Caki2 (cell line): ENCODE results near the gene CRPPA. TPM values are rescaled to one million over a fixed set of nuclear protein-coding genes. Genes with fewer than 3 reads are reported as not detected.
"Not testable (repeated sequence)": the region's sequence is repeated elsewhere in the genome, so short reads cannot be mapped to it uniquely, and the experiment has no call there.

ENCODE experiments used
- DNase-seq: peaks from one replicate; pipeline ENCODE4 v3.0.0-alpha.2; 2015; ENCODE audit warnings: low read depth
- in situ Hi-C: cut with HindIII; loops from 2 replicates; pipeline ENCODE4 v1.10.0; 2016; ENCODE audit warnings: low sequenced_read_pairs, low pct_unique_long_range_greater_than_20kb, mixed read lengths
- total RNA-seq: library from RNA; depleted of rRNA; stranded (reverse); fragments of >200 nt; shearing (Covaris generic); gene quantifications from 2 replicates; pipeline ENCODE4 v1.2.3, GENCODE V29; 2014; ENCODE audit warnings: low replicate concordance; rRNA removed

The CRPPA gene
- 1.2 and 2.0 TPM in 2 replicates for total RNA-seq

DNA sequence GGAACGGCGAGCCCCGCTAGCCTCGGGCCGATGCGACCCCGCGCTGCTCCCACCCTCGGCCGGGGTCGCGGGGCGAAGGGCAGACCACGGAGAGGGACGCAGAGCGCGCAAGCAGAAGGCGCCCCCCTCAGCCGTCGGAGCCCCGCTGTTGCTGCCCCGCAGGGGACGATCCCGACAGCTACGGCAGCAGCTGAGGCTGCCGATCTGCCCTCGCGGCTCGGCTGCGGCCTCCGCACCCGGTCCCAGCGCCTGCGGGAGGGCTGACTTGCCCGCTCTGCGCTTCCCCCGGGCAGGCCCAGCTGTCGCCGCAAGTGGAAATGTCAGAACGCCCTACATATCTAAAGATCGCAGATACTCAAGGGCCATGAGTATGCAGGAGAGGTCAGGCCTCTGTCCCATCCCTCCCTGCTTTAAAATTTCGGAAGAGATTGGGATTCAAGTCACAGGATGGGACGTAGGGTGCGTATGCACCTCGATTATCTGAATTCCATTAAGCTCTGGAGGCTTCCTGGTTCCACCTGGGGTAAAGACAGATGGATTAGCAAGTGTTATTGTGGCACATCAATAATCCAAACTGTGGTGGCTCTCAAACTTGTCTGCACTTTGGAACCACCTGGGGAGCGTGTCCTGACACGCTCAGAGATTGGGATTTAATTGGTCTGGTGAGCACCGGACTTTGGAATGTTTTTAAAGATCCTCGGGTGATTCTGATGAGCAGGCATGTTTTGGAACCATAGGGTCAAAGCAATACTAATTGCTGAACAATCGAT, at the start of gene CRPPA:
Gene CRPPA, minus strand, starts transcription at position 206 of the 770 bp plus-strand sequence. CDS start 216 bp downstream, outside the sequence.
- in situ Hi-C loops, result no loop called here
- peak; percentile 70 for DNase-seq

DNA sequence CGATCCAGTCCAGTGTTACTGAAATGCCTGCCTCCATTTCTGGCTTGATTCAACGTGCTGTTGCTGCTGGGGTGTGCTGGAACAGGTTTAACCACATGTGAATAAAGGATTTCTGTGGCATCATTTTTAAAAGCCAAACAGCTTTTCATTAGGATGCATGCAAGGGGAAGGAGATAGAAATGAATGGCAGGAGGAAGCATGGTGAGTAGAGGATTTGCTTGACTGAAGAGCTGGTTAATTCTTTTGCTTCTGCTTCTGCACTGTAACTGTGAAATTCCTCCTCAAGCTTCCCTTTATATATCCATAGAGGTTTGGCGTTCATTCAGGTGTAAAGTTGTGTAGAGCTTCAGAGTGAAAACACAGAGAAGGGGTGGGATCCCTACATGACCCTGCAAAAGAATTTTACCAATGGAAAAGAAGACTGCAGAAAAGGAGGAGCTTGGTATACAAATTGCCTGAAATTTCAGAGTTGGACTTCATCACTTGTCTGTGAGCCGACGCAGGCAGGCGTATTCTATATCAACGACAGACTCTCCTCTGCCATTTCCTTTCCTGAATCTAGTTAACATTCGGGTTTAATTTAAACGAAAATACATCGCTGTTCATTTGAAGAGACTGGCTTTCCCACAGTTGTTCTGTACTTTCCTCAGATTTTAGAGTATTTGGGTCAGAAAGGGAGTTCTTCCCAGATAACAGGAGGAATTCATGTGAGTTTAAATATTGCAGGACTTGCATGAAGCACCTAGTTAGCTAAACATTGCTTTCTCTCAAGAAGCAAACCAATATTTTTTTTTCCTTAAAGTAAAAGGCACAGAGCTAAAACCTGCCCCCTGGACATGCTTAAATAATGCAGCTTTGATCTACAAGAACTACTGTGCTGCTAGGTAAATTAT, 44.4 kb upstream of the CRPPA start, which contains the start of gene SOSTDC1:
Gene SOSTDC1, minus strand, starts transcription at position 270 of the 893 bp plus-strand sequence. Its CDS starts 70 bp downstream, at position 200.
- peak; percentile 41 for DNase-seq
- in situ Hi-C loops, result no loop called here

DNA sequence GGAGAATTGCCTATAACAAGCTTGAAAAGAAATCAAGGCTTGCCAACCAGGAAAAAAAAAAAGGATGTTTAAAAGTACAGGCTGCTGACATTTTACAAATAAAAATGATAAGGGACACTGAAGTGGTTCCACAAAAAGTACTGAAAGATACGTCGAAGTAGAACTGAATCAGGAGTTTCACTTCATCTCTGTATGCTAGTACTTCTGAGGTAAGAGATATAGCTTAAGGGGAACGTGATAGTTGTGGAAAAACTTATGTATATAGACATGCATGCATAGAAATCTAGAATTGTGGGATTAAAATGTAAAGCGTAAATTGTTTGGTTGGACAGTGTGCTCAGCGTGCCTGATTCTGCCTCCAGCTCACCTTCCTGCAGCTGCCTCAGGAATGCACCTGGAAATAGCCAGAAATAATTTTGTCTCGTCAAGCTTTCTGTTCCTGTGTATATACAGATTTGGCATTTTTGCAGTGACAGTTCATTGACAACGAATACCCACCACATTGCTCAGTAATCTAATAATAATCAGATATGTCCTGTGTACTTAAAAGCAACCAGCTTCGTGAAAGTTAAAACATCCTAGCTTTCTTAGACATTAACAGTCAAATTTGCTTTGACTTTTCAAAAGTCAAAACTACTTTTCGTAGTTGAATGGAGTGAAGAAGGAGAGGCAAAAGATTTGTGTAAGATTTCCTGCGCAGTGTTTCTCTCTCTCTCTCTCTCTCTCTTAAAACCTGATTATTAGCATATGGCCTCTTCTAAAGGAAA, 42.8 kb upstream of the CRPPA start:
- no peak for DNase-seq
- in situ Hi-C loops, result no loop called here

DNA sequence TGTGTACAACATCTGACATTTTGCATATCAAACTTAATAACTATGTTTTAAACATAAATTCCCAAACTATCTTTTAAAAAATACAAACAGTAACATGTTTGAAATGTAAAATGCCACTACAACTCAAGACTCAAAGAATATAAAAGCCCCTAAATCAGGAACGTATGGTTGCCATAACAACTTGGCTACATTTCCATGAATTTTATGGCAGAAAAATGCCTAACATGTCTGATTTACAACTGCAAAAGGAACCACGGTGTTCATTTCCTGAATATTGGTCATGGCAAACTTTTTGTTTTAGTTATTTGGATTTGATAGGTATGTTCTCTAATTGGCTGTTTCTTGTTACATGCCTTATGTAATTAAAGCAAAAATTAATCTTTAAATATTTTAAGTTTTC, 42.2 kb upstream of the CRPPA start:
- in situ Hi-C loops, result no loop called here
- DNase-seq, result no peak

DNA sequence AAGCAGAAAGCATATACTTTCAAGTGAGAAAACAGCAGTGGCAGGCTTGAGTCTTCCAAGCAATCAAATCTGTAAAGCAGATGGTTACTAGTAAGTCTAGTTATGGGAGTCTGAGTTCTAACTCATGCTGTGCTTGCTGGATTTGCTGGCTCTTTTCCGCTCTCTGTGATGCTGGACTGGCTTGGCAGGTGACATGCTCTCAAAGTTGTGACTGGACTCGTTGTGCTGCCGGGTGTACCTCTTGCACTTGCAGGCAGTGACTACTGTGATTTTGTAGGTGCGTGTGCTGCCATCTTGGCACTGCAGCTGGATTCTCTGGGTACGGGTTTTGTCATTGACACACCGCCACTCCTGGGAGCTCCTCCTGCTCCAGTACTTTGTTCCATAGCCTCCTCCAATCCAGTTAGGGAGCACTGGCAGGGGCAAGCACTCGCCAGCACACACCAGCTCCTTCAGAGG, 41.1 kb upstream of the CRPPA start:
- in situ Hi-C loops, result no loop called here
- no peak for DNase-seq

DNA sequence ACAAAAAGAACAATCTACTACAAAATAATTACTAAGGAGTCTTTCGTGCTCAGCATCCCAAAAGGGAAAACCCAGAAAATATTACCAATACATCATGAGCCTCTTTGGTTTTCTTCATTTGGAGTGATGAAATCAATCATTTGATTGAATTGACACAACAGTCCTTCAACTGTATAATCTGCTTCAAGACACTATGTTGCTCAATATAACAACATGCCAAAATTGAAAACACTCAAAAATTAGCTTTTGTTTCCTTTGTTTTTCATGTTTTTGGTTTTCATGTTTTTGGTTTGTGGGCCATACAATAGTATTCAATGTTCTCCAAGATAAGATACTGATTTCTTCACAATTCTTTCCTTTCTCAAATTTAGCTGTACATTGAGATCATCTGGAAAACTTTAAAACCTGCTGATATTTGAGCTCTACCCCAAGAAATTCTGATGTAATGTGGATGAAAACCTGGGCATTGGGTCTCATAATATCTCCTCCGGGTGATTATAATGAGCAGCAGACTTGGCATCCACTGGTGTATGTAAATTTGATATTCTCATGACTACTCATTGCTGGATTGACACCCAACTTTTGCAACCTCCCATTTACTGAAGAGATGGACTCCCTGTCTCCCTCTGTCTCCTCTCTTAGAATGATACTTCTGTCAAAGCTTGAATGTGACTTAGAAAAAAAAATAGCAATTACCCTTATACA, 39.6 kb upstream of the CRPPA start:
- no peak for DNase-seq
- in situ Hi-C loops, result no loop called here

DNA sequence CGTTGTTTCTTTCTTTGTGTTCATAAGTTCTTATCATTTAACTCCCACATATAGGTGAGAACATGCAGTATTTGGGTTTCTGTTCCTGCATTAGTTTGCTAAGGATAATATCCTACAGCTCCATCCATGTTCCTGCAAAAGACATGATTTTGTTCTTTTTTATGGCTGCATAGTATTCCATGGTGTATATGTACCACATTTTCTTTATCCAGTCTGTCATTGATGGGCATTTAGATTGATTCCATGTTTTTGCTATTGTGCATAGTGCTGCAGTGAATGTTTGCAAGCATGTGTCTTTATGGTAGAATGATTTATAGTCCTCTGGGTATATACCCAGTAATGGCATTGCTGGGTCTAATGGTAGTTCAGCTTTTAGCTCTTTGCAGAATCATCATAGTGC, 35.0 kb upstream of the CRPPA start:
- in situ Hi-C loops, DNase-seq: not testable (repeated sequence)

DNA sequence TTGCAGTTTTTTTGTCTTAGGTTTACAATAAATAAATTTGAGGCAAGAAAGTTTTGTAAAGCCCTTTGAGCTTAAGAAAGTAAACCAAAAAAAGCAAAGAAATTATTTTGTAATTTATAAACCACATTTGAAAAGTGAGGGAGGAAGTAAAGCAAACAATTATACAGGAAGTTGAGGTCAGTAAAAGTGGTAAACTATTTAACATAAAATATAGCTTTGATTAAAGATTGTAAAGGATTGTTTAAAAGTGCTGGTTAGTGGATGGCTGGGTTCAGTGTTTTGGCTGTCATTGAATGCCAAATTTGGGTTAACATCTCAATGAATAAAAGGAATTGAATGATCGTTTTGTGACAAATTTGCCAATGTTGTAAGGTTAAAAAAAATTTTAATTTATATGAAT, 34.3 kb upstream of the CRPPA start:
- in situ Hi-C loops, result no loop called here
- DNase-seq, result no peak

DNA sequence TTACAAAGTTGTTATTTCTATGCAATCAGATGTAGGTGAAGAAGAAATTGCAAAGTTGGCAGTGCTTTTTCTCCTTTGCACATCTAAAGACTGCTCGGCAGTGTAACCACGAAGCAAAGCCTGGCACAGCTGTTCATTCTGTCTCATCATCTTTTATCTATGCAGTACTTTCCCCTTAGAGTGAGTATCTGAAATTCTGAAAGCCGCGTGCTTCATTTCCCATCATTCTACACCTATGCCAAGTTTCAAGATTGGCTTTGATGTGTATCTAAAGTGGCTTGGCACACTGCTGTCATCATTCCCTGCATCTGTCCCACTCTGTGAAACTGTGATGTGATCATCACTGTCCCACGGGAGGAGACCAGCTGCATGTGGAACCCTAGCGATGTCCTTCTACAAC, 29.0 kb upstream of the CRPPA start:
- in situ Hi-C loops, result no loop called here
- DNase-seq, result no peak

DNA sequence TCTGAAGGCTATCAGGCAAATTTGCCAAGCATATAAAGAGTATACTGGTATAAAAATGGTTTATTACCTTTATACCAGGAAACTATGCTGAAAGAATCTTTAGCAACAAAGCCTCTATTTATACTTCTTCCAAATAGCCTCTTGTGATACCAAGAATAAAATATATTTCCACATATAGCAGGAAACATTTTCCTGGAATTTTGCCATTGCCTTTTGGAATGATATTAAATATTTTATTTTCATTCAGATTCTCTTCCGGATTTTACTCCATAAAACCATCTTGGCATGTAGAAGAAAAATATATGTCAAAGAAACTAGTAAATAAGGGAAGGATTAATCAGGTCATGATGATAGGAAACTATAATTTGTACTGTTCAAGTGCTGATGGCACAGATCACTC, 26.5 kb upstream of the CRPPA start:
- in situ Hi-C loops, result no loop called here
- no peak for DNase-seq

DNA sequence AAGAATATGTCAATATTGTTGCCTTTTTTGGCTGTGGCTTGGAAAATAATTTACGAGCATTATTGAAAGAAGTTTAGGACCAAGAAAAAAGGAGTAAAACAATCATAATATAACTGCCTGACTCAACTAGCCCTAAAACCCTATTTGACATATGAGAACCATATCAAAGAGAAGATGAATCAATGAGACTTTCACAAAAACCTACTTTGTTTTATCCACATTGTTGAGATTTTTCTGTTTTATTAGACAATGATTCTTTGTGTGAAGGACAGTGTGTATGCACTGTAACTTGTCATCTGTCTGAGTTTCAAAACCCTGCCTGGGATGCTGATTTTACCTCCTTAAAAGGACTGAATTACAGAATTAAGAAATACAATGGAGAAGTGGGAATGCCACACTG, 25.2 kb upstream of the CRPPA start:
- in situ Hi-C loops, result no loop called here
- no peak for DNase-seq

DNA sequence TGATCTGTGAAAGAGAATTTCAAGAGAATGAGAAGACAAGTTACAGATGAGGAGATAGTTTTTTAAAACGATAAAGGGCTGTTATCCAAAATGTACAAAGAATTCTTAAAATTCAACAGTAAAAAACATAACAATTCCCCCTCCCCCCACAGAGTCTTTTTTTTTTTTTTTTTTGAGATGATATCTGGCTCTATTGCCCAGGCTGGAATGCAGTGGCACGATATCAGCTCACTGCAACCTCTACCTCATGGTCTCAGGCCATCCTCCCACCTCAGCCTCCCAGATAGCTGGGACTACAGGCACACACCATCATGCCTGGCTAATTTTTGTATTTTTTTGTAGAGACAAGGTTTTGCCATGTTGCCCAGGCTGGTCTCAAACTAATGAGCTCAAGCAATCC, 22.5 kb upstream of the CRPPA start:
- in situ Hi-C loops, DNase-seq: not testable (repeated sequence)

DNA sequence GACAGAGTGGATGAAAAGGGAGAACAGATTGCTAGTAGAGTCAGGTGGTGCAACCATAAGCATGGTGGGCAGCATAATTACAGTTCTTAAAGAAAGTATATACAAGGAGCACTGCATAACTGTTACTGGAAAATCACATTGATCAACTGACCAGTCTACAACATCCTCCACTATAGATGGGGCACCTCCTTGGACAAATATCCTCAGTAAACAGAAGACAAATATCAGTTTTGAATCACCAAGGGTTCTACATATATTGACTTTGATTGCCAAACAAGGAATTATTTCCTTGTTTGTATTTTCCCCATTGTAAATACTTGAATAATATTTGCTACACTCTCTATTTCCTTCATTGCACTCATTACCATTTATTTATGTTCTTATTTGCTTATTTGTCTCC, 17.6 kb upstream of the CRPPA start:
- in situ Hi-C loops, result no loop called here
- DNase-seq, result no peak

DNA sequence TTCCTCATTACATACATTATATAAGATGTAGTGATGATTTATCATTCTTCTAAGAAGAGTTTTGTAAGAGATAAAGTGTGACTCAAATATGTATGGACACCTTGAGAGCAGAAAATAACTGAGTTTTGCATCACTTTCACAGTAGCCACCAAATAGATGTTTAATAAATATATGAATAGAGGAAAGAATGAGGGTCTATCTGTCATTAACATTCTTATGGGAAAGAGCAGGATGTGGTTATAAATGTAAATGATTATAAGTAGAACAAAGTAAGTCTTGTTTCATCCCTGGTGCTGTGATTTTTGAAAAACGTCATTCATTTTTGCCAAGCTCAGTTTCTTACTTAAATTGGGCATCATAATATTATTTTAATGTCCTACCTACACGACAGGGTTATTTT, 15.0 kb upstream of the CRPPA start:
- DNase-seq, result no peak
- in situ Hi-C loops, result no loop called here

DNA sequence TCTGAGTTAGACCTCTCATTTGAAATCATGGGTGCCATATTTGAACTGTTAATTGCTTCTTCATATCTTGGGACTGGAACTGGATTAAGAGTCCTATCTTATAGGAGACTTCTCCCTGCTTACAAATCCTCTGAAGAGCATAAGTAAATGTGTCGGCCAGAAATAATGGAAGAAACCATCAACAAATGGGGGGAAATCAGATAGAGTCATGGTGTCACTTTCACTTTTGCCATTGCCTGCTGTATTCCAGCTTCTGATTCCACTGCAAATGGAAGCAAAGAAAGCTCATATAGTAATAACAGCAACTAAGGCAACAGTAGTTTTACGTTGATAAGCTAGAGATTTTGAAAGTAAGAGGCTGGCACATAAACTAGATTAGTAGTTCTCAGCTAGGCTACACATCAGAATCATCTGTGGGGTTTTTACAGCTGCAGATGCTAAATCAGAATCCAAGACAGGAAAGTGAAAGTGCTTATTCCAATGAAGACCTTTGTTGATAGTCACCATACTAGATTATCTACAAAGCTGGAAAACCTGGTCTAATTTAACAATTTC, 12.3 kb upstream of the CRPPA start:
- in situ Hi-C loops, result no loop called here
- DNase-seq, result no peak

DNA sequence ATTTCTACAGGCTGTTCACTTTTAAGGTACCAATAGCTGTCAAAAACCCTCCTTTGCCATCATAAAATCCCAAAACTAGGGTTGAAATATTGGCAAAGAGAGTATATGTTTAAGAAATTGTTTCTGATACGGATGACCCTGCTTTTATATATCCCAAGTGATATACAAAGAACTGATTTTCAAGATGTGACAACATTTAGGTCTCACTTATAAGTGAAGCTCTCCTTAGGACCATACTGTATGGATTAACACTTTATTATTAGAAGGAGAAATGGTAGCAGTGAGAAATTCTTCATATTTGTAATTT, 11.0 kb upstream of the CRPPA start:
- no peak for DNase-seq
- in situ Hi-C loops, result no loop called here

DNA sequence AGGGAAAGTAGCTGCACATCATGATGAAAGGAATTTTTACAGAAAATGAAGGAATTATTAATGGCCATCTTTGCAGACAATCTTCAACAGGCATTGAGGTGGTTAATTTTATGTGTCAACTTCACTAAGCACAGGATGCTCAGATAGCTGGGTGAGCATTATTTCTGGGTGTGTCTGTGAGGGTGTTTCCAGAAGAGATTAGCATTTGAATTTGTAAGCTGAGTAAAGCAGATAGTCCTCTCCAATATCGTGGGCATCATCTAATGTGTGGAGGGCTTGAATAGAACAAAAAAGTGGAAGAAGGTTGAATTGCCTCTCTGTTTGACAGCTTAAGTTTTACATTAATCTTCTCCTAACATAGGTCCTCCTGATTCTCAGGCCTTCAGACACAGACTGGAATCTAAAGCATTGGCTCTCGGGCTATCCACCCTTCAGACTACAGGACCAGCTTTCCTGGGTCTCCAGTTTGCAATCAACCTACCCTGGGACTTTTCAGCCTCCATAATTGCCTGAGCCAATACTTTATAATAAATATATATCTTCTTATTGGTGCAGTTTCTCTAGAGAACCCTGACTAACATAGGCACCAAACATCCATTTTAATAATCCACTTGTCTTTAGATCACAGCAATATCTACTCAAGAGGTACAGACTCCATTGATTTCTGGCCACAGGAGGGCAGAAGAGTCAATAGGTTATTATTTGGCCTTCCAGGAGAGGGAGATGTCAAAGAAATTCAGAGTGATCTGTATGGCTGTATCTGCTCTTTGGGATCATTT, 10.5 kb upstream of the CRPPA start:
- in situ Hi-C loops, result no loop called here
- peak; percentile 46 for DNase-seq
